CD8-positive, alpha-beta memory T cell (primary cell): ENCODE data around the gene RAI1. TPM values are rescaled to one million over a fixed set of nuclear protein-coding genes. Genes with fewer than 3 reads are reported as not detected.

ENCODE experiments used
- CTCF ChIA-PET: fragments of 350-600 bp; sonication (Branson Sonifier 250); formaldehyde crosslinking; loops from one replicate; lab custom pipeline; 2021; ENCODE audit warnings: antibody characterized with exemption; lab: Charles Lee
- POLR2A ChIA-PET: fragments of 350-600 bp; sonication (Branson Sonifier 250); formaldehyde crosslinking; loops from one replicate; lab custom pipeline; 2021; ENCODE audit warnings: antibody characterized with exemption; lab: Charles Lee
- DNase-seq, 5 donors: peaks; one replicate each; pipeline versions ENCODE4 v3.0.0 to v3.0.0-alpha.2; 2020 to 2022; ENCODE audit warnings: mixed read lengths in 1 of 5
- H3K27ac ChIP-seq: one replicate; pipeline ENCODE4 v1.7.0; 2013; ENCODE audit warnings: low read depth, mild to moderate bottlenecking, low read length, moderate library complexity
- H3K27me3 ChIP-seq: 2 replicates; pipeline ENCODE4 v1.7.0; 2013; ENCODE audit warnings: low read length, mild to moderate bottlenecking; ENCODE audit not compliant: insufficient read depth, poor library complexity, severe bottlenecking
- H3K36me3 ChIP-seq: 2 replicates; pipeline ENCODE4 v1.7.0; 2013; ENCODE audit warnings: mild to moderate bottlenecking, low read length, moderate library complexity; ENCODE audit not compliant: insufficient read depth
- H3K4me1 ChIP-seq: 2 replicates; pipeline ENCODE4 v1.7.0; 2013; ENCODE audit warnings: mild to moderate bottlenecking, low read length, moderate library complexity; ENCODE audit not compliant: insufficient read depth
- H3K4me3 ChIP-seq: 2 replicates; pipeline ENCODE4 v1.7.0; 2013; ENCODE audit warnings: mild to moderate bottlenecking, low read length
- H3K9me3 ChIP-seq: 2 replicates; pipeline ENCODE4 v1.7.0; 2013; ENCODE audit warnings: mild to moderate bottlenecking, low read length
- H3K27ac Mint-ChIP-seq, 8 donors: one replicate each; pipeline ENCODE4 v1.8.0; 2020 to 2021; ENCODE audit warnings: mixed read lengths in 8 of 8, mild to moderate bottlenecking in 6 of 8, inconsistent platforms in 3 of 8, moderate library complexity in 3 of 8
- H3K27me3 Mint-ChIP-seq, 2 donors: one replicate each; pipeline ENCODE4 v1.8.0; 2020 to 2021; ENCODE audit warnings: mixed read lengths in 2 of 2, mild to moderate bottlenecking in 1 of 2, moderate library complexity in 1 of 2
- H3K36me3 Mint-ChIP-seq, 3 donors: one replicate each; pipeline ENCODE4 v1.8.0; 2020 to 2021; ENCODE audit warnings: mixed read lengths in 3 of 3, inconsistent platforms in 1 of 3, mild to moderate bottlenecking in 1 of 3
- H3K4me1 Mint-ChIP-seq, 3 donors: one replicate each; pipeline ENCODE4 v1.8.0; 2020 to 2021; ENCODE audit warnings: mixed read lengths in 3 of 3, inconsistent platforms in 1 of 3, mild to moderate bottlenecking in 1 of 3
- H3K4me3 Mint-ChIP-seq, 7 donors: one replicate each; pipeline ENCODE4 v1.8.0; 2020 to 2021; ENCODE audit warnings: mixed read lengths in 7 of 7, mild to moderate bottlenecking in 6 of 7, moderate library complexity in 4 of 7, inconsistent platforms in 2 of 7
- H3K9me3 Mint-ChIP-seq, 5 donors: one replicate each; pipeline ENCODE4 v1.8.0; 2020 to 2022; ENCODE audit warnings: mixed read lengths in 5 of 5, mild to moderate bottlenecking in 3 of 5, moderate library complexity in 2 of 5, inconsistent platforms in 1 of 5
- polyA plus RNA-seq: library from polyadenylated mRNA; unstranded; fragments of 300-500 nt; fragmentation: Illumina TruSeq; gene quantifications from one replicate; pipeline ENCODE4 v1.2.3, GENCODE V29; 2021
- total RNA-seq, 2 experiments: library from RNA; stranded (reverse); gene quantifications; one replicate each; pipeline ENCODE4 v1.2.3, GENCODE V29; 2021

RAI1 gene
- total and polyA plus RNA-seq, 3 experiments from 2014 or later = 5.6 to 20.2 (median 19.7) TPM

DNA sequence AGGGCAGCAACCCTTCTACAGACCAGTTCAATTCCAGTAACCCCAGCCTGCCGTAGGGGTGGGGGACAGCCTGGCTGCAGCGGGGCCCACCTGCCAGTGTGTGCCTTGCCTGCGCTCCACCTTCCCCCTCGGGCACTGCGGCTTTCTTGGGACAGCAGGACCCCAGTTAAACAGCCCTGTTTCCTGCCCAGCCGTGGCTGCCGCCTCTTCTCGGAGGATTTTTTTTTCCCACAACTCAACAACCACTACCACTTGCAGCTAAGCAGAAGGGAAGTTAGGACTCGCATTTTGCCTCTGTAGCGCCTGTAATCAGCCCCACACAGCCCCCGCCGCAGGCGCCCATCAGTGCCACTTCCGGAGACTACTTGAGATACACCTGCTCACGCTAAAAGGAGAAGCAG lies 76.1 kb downstream of the RAI1 start:
- Mint-ChIP-seq H3K27ac (peak overlapping the region in 7 of 8 donors; percentile 45 to 75 (median 68)), H3K27me3 (no peaks in the 10 kb centered on the region), H3K4me1 (peaks cover 29 to 44% (median 31%) of the 10 kb centered on the region in 3 donors), H3K36me3 (peaks cover 0 to 4% (median 0%) of the 10 kb centered on the region in 3 donors), H3K9me3 (no peaks in the 10 kb centered on the region), H3K4me3 (peak overlapping the region in 6 of 7 donors; percentile 12 to 69 (median 38))
- Histone ChIP-seq H3K9me3 (no peaks in the 10 kb centered on the region), H3K27me3 (no peaks in the 10 kb centered on the region), H3K4me3 (peak overlapping the region; percentile 23), H3K27ac (no peak overlapping the region), H3K4me1 (peaks cover 51% of the 10 kb centered on the region), H3K36me3 (no peaks in the 10 kb centered on the region)
- POLR2A ChIA-PET = no interaction called here
- CTCF ChIA-PET = no interaction called here
- peak in 2 of 5 donors; percentile 49 to 56 for DNase-seq

GRCh38 chr17:17757956-17758845 lies 76.9 kb downstream of the RAI1 start:
- Mint-ChIP-seq H3K4me3 (peak overlapping the region in 3 of 7 donors; percentile 17 to 69 (median 40)), H3K27me3 (no peaks in the 10 kb centered on the region), H3K9me3 (no peaks in the 10 kb centered on the region), H3K27ac (peak overlapping the region in 4 of 8 donors; percentile 9 to 75 (median 60)), H3K4me1 (peaks cover 24 to 36% (median 25%) of the 10 kb centered on the region in 3 donors), H3K36me3 (peaks cover 0 to 2% (median 0%) of the 10 kb centered on the region in 3 donors)
- H3K9me3 ChIP-seq = no peaks in the 10 kb centered on the region
- CTCF ChIA-PET = interaction anchor here (1.1 to 2.1 kb wide), 2 partner anchors 23 to 92 kb away, joined by 3 to 5 read pairs; no protein-coding TSS in a partner anchor
- POLR2A ChIA-PET = no interaction called here
- H3K4me3 ChIP-seq = peak overlapping the region; percentile 23
- H3K4me1 ChIP-seq = peaks cover 44% of the 10 kb centered on the region
- no peaks in the 10 kb centered on the region for H3K27me3 ChIP-seq
- no peak for DNase-seq
- H3K27ac ChIP-seq = no peak overlapping the region
- H3K36me3 ChIP-seq = no peaks in the 10 kb centered on the region

DNA sequence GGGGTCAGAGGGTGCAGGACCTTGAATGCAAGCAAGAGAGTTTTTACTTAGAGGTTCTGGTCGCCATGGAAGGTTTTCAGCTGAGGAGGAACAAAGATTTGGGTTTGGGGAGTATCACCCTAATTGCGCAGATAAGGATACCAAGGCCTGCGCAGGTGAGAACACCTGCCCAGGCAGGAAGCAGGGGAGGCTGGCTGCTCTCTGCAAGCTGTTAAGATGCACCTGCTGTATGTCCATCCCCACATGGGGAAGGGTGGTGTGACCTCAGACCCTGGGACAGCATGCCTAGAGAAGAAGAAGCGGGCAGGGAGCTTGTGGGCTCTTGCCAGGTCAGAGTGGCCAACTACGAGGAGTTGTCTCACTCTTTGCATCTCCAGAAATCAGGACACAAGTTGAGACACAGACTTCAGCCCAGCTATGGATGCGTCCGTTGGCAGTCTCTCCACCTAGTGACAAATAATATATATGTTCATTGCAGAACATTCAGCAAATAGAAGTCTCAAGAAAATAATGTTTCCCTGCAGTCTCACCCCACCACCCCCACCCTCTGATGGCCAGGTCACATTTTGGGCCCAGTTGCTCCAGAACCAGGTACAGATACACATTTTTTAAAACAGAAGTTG lies 77.8 kb downstream of the RAI1 start:
- Mint-ChIP-seq H3K27me3 (no peaks in the 10 kb centered on the region), H3K4me3 (no peak overlapping the region), H3K27ac (peak overlapping the region in 2 of 8 donors; percentile 9 to 64), H3K4me1 (peaks cover 17 to 34% (median 23%) of the 10 kb centered on the region in 3 donors), H3K36me3 (peaks cover 0 to 4% (median 0%) of the 10 kb centered on the region in 3 donors), H3K9me3 (no peaks in the 10 kb centered on the region)
- Histone ChIP-seq H3K4me1 (peaks cover 40% of the 10 kb centered on the region), H3K36me3 (no peaks in the 10 kb centered on the region), H3K27me3 (no peaks in the 10 kb centered on the region), H3K9me3 (no peaks in the 10 kb centered on the region), H3K27ac (no peak overlapping the region), H3K4me3 (no peak overlapping the region)
- CTCF ChIA-PET = interaction anchor here (1.1 to 2.1 kb wide), 2 partner anchors 22 to 91 kb away, joined by 3 to 5 read pairs; no protein-coding TSS in a partner anchor
- POLR2A ChIA-PET = no interaction called here
- DNase-seq = no peak

GRCh38 chr17:17760350-17760749 lies 79.1 kb downstream of the RAI1 start:
- Histone ChIP-seq H3K27ac (no peak overlapping the region), H3K27me3 (no peaks in the 10 kb centered on the region), H3K4me3 (no peak overlapping the region), H3K4me1 (peaks cover 29% of the 10 kb centered on the region), H3K9me3 (no peaks in the 10 kb centered on the region), H3K36me3 (no peaks in the 10 kb centered on the region)
- CTCF ChIA-PET = interaction anchor here (1.1 kb wide), 1 partner anchor 21 kb away, joined by 3 read pairs; no protein-coding TSS in a partner anchor
- peaks cover 17 to 35% (median 25%) of the 10 kb centered on the region in 3 donors for H3K4me1 Mint-ChIP-seq
- H3K4me3 Mint-ChIP-seq = no peak overlapping the region
- H3K36me3 Mint-ChIP-seq = peaks cover 0 to 9% (median 2%) of the 10 kb centered on the region in 3 donors
- H3K9me3 Mint-ChIP-seq = no peaks in the 10 kb centered on the region
- POLR2A ChIA-PET = no interaction called here
- H3K27me3 Mint-ChIP-seq = no peaks in the 10 kb centered on the region
- H3K27ac Mint-ChIP-seq = no peak overlapping the region
- DNase-seq = no peak

DNA sequence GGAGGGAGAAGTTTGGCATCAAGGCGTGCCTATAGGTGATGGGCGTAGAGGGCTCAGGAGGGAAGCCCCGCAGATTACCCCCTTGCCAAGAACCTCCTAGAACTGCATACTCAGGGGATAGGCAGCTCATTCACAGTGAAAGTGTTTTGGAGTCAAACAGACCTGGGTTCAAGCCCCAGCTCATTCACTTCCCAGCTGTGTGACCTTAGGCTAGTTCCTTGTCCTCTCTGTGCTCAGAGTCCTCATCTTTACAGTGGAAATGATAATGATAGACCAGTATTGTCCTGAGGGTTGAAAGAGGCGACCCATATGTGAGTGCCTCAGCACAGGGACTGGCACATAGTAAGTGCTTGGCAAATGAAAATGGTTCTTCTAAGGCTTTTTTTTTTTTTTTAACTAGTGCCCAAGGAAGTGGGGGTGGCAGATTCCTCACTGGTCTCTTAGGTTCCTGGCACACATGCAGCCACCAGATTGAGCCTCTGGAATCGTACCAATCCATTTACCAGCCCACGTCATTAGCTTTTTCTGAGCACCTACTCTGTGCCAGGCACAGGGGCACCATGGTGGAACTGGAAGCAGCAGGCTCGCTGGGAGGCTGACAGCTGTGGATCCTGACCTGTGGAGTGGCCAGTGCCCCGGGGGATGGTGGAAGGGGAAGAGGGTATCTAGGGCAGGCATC lies 79.8 kb downstream of the RAI1 start:
- Mint-ChIP-seq H3K4me3 (no peak overlapping the region), H3K27ac (no peak overlapping the region), H3K27me3 (no peaks in the 10 kb centered on the region), H3K4me1 (peaks cover 17 to 35% (median 25%) of the 10 kb centered on the region in 3 donors), H3K36me3 (peaks cover 0 to 10% (median 2%) of the 10 kb centered on the region in 3 donors), H3K9me3 (no peaks in the 10 kb centered on the region)
- Histone ChIP-seq H3K4me1 (peaks cover 29% of the 10 kb centered on the region), H3K27ac (no peak overlapping the region), H3K4me3 (no peak overlapping the region), H3K36me3 (no peaks in the 10 kb centered on the region), H3K27me3 (no peaks in the 10 kb centered on the region), H3K9me3 (no peaks in the 10 kb centered on the region)
- POLR2A ChIA-PET = no interaction called here
- DNase-seq = no peak
- CTCF ChIA-PET = interaction anchor here (1.1 kb wide), 1 partner anchor 22 kb away, joined by 3 read pairs; no protein-coding TSS in a partner anchor

- no peaks in the 10 kb centered on the region for H3K36me3 ChIP-seq
- H3K4me3 ChIP-seq = no peak overlapping the region
- Mint-ChIP-seq H3K4me3 (no peak overlapping the region), H3K36me3 (peaks cover 0 to 10% (median 2%) of the 10 kb centered on the region in 3 donors), H3K27ac (no peak overlapping the region), H3K27me3 (no peaks in the 10 kb centered on the region), H3K9me3 (no peaks in the 10 kb centered on the region), H3K4me1 (peaks cover 9 to 27% (median 18%) of the 10 kb centered on the region in 3 donors)
- no peaks in the 10 kb centered on the region for H3K27me3 ChIP-seq
- no peak for DNase-seq
- POLR2A ChIA-PET = no interaction called here
- H3K27ac ChIP-seq = no peak overlapping the region
- H3K9me3 ChIP-seq = no peaks in the 10 kb centered on the region
- CTCF ChIA-PET = interaction anchor here (0.6 kb wide), 1 partner anchor 74 kb away, joined by 3 read pairs; the partner anchor contains the start of gene SREBF1
- peaks cover 21% of the 10 kb centered on the region for H3K4me1 ChIP-seq
Measured at GRCh38 chr17:17761894-17762743, 80.9 kb downstream of the RAI1 start.

- ChIA-PET CTCF (interaction anchor here (0.6 to 0.9 kb wide), 2 partner anchors 67 to 74 kb away, joined by 3 read pairs; partner anchors contain the start of gene SREBF1), POLR2A (no interaction called here)
- no peak overlapping the region for H3K4me3 Mint-ChIP-seq
- Histone ChIP-seq H3K27me3 (no peaks in the 10 kb centered on the region), H3K36me3 (no peaks in the 10 kb centered on the region), H3K9me3 (no peaks in the 10 kb centered on the region), H3K27ac (no peak overlapping the region), H3K4me3 (no peak overlapping the region), H3K4me1 (peaks cover 15% of the 10 kb centered on the region)
- peaks cover 3 to 21% (median 13%) of the 10 kb centered on the region in 3 donors for H3K4me1 Mint-ChIP-seq
- H3K36me3 Mint-ChIP-seq = peaks cover 0 to 10% (median 2%) of the 10 kb centered on the region in 3 donors
- H3K9me3 Mint-ChIP-seq = no peaks in the 10 kb centered on the region
- no peak for DNase-seq
- H3K27me3 Mint-ChIP-seq = no peaks in the 10 kb centered on the region
- no peak overlapping the region for H3K27ac Mint-ChIP-seq
Measured at GRCh38 chr17:17762744-17763105, 81.5 kb downstream of the RAI1 start.
